ENCODE results near the gene TIMM10. TPM values are rescaled to one million over a fixed set of nuclear protein-coding genes. Genes with fewer than 3 reads are reported as not detected.

TIMM10 gene
- total RNA-seq, 4 donors from 2014 or later = 23.5 to 29.0 (median 27.9) TPM

DNA sequence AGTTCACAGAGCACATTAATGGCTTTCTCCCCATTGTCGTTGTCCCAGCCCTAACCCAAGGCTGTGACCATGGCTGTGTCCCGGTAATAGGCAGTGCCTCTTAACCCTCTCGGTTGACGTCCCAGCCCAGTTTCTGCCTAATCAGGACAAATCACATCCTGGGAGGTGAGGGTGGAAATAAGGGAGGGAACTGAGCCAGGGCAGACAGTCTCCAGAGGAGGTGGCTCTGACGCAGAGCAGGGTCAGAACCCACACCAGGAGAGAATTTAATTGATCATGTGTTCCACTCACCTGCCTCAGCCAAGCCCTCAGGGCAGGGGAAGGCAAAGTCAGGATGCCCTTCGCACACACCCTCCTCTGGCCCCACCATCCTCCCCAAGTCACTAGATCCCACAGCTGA is 32.0 kb downstream of the TIMM10 start:
- no peaks in the 10 kb centered on the region for H3K9me3 ChIP-seq
- peak overlapping the region in 3 of 4 donors; percentile 80 to 89 (median 84) for H3K27ac ChIP-seq
- 100% methylated on average over 1 of the region's 6 CpGs; no CpG with 5 or more reads in 1 of the 2 donors for WGBS, 2 donors (ENCODE audit: low coverage in 1 of 2)
- peaks cover 0 to 42% (median 14%) of the 10 kb centered on the region in 3 donors for H3K4me1 ChIP-seq
- no peak for ATAC-seq
- peaks cover 0 to 52% of the 10 kb centered on the region in 2 donors for H3K36me3 ChIP-seq
- H3K4me3 ChIP-seq = no peak overlapping the region
- no peaks in the 10 kb centered on the region for H3K27me3 ChIP-seq
- TF ChIP-seq, protein P1, sequence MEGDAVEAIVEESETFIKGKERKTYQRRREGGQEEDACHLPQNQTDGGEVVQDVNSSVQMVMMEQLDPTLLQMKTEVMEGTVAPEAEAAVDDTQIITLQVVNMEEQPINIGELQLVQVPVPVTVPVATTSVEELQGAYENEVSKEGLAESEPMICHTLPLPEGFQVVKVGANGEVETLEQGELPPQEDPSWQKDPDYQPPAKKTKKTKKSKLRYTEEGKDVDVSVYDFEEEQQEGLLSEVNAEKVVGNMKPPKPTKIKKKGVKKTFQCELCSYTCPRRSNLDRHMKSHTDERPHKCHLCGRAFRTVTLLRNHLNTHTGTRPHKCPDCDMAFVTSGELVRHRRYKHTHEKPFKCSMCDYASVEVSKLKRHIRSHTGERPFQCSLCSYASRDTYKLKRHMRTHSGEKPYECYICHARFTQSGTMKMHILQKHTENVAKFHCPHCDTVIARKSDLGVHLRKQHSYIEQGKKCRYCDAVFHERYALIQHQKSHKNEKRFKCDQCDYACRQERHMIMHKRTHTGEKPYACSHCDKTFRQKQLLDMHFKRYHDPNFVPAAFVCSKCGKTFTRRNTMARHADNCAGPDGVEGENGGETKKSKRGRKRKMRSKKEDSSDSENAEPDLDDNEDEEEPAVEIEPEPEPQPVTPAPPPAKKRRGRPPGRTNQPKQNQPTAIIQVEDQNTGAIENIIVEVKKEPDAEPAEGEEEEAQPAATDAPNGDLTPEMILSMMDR (IDR thresholded peaks at IDR 0.05) = no peak
- TF ChIP-seq POLR2AphosphoS5 (IDR thresholded peaks at IDR 0.05) (no peak), EP300 (IDR thresholded peaks at IDR 0.05) (no peak), POLR2A (IDR thresholded peaks at IDR 0.05) (no peak)

- TF ChIP-seq POLR2AphosphoS5 (IDR thresholded peaks at IDR 0.05) (no peak), EP300 (IDR thresholded peaks at IDR 0.05) (no peak), POLR2A (IDR thresholded peaks at IDR 0.05) (no peak)
- TF ChIP-seq, protein P1 (IDR thresholded peaks at IDR 0.05) = no peak
- peaks cover 0 to 58% of the 10 kb centered on the region in 2 donors for H3K36me3 ChIP-seq
These were observed 33.0 kb downstream of the TIMM10 start for GRCh38 chr11:57497303-57498247.

DNA sequence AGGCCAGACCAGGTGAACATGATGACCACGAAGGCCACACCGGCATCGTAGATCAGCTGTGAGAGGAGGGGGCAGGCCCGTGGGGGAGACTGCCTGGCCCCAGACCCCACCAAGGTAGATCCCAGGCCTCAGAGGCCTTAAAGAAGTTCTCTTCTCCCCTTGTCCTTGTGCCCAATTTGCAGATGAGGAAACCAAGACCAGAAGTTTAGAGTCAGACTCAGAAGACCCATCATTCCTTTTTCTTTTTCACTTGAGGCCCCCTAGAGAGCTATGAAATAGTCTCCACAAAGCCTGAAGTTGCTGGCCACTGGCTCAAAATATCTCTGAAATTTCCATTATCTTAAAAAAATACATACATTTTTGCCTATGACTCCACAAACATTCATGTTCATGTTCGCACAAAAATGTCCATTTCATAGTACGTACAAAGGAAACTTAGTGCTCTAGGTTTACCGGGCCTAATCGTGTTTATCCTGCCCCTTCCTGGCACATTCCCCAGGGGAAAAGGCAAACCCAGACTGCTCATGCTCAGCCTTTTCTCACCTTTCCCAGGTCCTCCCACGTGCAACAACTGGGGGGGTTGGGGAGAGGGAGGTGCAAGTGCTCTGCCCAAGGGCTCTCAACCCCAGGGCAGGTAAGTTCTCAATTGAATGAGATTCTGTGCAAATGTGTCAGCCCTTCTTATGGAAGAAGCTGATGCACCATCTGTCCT is 34.3 kb downstream of the TIMM10 start:
- H3K27me3 ChIP-seq = no peaks in the 10 kb centered on the region
- H3K27ac ChIP-seq = no peak overlapping the region
- no peaks in the 10 kb centered on the region for H3K9me3 ChIP-seq
- peaks cover 0 to 63% of the 10 kb centered on the region in 2 donors for H3K36me3 ChIP-seq
- H3K4me1 ChIP-seq = peaks cover 0 to 34% (median 14%) of the 10 kb centered on the region in 3 donors
- H3K4me3 ChIP-seq = no peak overlapping the region
- TF ChIP-seq POLR2AphosphoS5 (IDR thresholded peaks at IDR 0.05) = no peak
- TF ChIP-seq, protein P1 (IDR thresholded peaks at IDR 0.05) = no peak
- TF ChIP-seq POLR2A (IDR thresholded peaks at IDR 0.05) = no peak
- TF ChIP-seq EP300 (IDR thresholded peaks at IDR 0.05) = no peak
- no peak for ATAC-seq
- 70 to 72% methylated on average over 5 of the region's 9 CpGs for WGBS, 2 donors (ENCODE audit: low coverage in 1 of 2)

More at GRCh38 chr11:57497303-57498247, 33.0 kb downstream of the TIMM10 start:
- Histone ChIP-seq H3K4me1 (peaks cover 0 to 42% (median 14%) of the 10 kb centered on the region in 3 donors), H3K27ac (peak overlapping the region in 1 of 4 donors; percentile 84), H3K4me3 (no peak overlapping the region), H3K27me3 (no peaks in the 10 kb centered on the region), H3K9me3 (no peaks in the 10 kb centered on the region)
- no peak for ATAC-seq
- WGBS, 2 donors (ENCODE audit: low coverage in 1 of 2) = 73 to 88% methylated on average over 3 to 14 of the region's 15 CpGs

DNA sequence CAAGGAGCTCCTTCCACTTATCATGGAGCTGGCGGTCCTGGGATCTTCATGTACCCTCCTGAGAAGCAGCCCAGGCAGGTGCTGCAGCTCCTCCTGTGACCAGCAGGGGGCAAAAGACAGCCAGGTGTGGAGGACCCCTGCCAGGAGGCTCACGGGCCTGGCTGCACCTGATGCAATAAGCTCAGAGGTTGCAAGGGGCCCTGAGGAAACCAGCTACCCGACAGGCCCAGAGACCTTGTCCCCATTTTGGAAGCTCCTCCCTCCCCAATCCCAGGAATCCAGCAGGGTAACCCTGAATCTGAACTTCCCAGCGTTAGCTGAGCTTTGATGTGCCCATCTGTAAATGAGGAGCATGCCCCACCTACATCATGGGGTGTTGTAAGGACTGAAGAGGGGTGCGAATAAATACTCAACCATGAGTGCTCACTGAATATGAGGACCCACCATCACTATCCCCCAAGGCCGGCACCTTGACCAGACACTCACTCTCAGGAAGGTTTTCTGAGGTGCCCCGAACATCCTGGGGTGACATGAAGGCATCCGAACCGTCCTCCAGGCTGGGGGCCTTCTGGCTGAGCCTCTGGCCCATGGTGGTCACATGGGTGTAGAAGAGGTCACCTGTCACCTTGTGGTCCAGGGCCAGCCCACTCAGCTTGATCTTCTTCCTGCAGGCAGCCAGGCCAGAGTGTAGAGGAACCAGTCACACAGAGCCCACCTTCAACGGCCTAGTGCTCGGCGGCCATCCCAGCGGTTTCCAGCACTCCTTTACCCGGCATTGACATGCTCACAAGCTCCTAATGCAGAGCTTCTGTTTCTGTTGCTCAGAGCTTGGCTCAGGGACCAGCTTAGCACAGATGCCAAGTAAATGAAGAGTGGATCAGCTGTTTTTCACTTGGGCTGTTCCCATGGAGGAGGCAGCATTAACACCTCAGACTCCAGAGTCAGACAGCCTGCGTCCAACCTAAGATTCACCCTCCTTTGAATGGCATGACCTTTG is 36.7 kb downstream of the TIMM10 start:
- 51 to 60% methylated on average over 2 to 6 of the region's 15 CpGs for WGBS, 2 donors (ENCODE audit: low coverage in 1 of 2)
- Histone ChIP-seq H3K27ac (no peak overlapping the region), H3K27me3 (no peaks in the 10 kb centered on the region), H3K4me1 (peaks cover 0 to 10% (median under 1%) of the 10 kb centered on the region in 3 donors), H3K36me3 (peaks cover 0 to 77% of the 10 kb centered on the region in 2 donors), H3K4me3 (no peak overlapping the region), H3K9me3 (no peaks in the 10 kb centered on the region)
- TF ChIP-seq, protein P1 (IDR thresholded peaks at IDR 0.05) = peak in 3 of 4 experiments; percentile 78 to 94 (median 81)
- TF ChIP-seq EP300 (IDR thresholded peaks at IDR 0.05) = no peak
- peak; percentile 50 for ATAC-seq
